Psoas muscle (tissue), 8 donors: ENCODE measurements around the gene SCAMP3. TPM values are rescaled to one million over a fixed set of nuclear protein-coding genes. Genes with fewer than 3 reads are reported as not detected.
"Not testable (repeated sequence)": the region's sequence is repeated elsewhere in the genome, so short reads cannot be mapped to it uniquely, and the experiment has no call there.

Experiments
- ATAC-seq, 4 donors: fragments of 200-7000 bp; cut with Tn5 transposase; one replicate each; pipeline ENCODE4 v1.9.1; 2020; ENCODE audit warnings: moderate library complexity in 3 of 4, mild to moderate bottlenecking in 2 of 4
- DNase-seq, 2 donors: peaks; one replicate each; pipeline ENCODE4 v3.0.0-alpha.2; 2020
- H3K27ac ChIP-seq: fragments of 200-600 bp; one replicate; pipeline ENCODE4 v1.8.0; 2022
- H3K27me3 ChIP-seq, 3 donors: fragments of 200-600 bp in 1 of 3; one replicate each; pipeline versions ENCODE4 v1.6.1 to v1.8.0; 2013 to 2022; ENCODE audit warnings: low read length in 2 of 3, mild to moderate bottlenecking in 2 of 3, moderate library complexity in 1 of 3; ENCODE audit not compliant: insufficient read depth in 3 of 3
- H3K36me3 ChIP-seq, 2 donors: fragments of 200-600 bp in 1 of 2; one replicate each; pipeline versions ENCODE4 v1.6.1 to v1.8.0; 2013 to 2022; ENCODE audit warnings: low read depth in 1 of 2, mild to moderate bottlenecking in 1 of 2, moderate library complexity in 1 of 2; ENCODE audit not compliant: insufficient read depth in 1 of 2
- H3K4me1 ChIP-seq: fragments of 200-600 bp; one replicate; pipeline ENCODE4 v1.8.0; 2022
- H3K4me3 ChIP-seq: fragments of 200-600 bp; one replicate; pipeline ENCODE4 v1.8.0; 2022; ENCODE audit warnings: mild to moderate bottlenecking
- H3K9me3 ChIP-seq: fragments of 200-600 bp; one replicate; pipeline ENCODE4 v1.8.0; 2022
- CTCF ChIP-seq: fragments of 200-600 bp; IDR thresholded peaks from one replicate; pipeline ENCODE4 v1.8.0; 2022; ENCODE audit warnings: antibody characterized with exemption
- WGBS, 3 donors: extraction: QIAGEN DNeasy Blood & Tissue Kit; methylation state at CpG; one replicate each; pipeline versions ENCODE4 v1.1.6 to v1.1.7; 2013; 5-methylcytosine and 5-hydroxymethylcytosine counted together
- intact Hi-C, 2 donors: fragments of 100-400 bp; cut with DNase I; formaldehyde crosslinking; loops; one replicate each; pipeline versions ENCODE4 v1.11.0 to v1.14.2; 2022
- polyA plus RNA-seq, 3 donors: library from polyadenylated mRNA; stranded (reverse); fragments of 200-250 nt; gene quantifications; one replicate each; pipeline ENCODE4 v1.2.3, GENCODE V29; 2013
- total RNA-seq, 4 donors: library from RNA; stranded (reverse); fragmentation: NEBNext Ultra II Directional in 2 of 4; extraction: Animal tissue kit (Norgen Biotek cat#: 25700) in 2 of 4; gene quantifications; one replicate each; pipeline versions ENCODE4 v1.2.1 to v1.2.4, GENCODE V29; 2021 to 2023
- donor health status: healthy with polysubstance abuse.
- donor health status: DM: no; HTN: no; CAD: no; lungs with moderate emphysema.
- donor health status: Bipolar disorder and iron deficiency.
- donor health status: healthy.
- donor health status: DM: yes; HTN: yes; CAD: no.
- donor health status: DM: no; HTN: no; CAD: no.
- donor health status: DM: no; HTN: no; CAD: no.
- donor health status: DM: yes; HTN: yes; CAD: no.

The SCAMP3 gene
- total and polyA plus RNA-seq, 7 donors = 49.5 to 159 (median 70.7) TPM

GRCh38 chr1:155295183-155295941 lies 33.2 kb upstream of the SCAMP3 start:
- H3K4me1 ChIP-seq = no peaks in the 10 kb centered on the region
- TF ChIP-seq CTCF = no peak
- no peaks in the 10 kb centered on the region for H3K36me3 ChIP-seq
- H3K9me3 ChIP-seq = no peaks in the 10 kb centered on the region
- peaks cover 0 to 23% (median 5%) of the 10 kb centered on the region in 3 donors for H3K27me3 ChIP-seq
- peak overlapping the region; percentile 8 for H3K4me3 ChIP-seq
- DNase-seq = no peak
- intact Hi-C loops = no loop called here
- no peak overlapping the region for H3K27ac ChIP-seq
- peak in 3 of 4 donors; percentile 16 to 34 (median 26) for ATAC-seq
- WGBS, 3 donors = 10 to 11% (median 11%) methylated on average over 41 to 47 of the region's 47 CpGs

DNA sequence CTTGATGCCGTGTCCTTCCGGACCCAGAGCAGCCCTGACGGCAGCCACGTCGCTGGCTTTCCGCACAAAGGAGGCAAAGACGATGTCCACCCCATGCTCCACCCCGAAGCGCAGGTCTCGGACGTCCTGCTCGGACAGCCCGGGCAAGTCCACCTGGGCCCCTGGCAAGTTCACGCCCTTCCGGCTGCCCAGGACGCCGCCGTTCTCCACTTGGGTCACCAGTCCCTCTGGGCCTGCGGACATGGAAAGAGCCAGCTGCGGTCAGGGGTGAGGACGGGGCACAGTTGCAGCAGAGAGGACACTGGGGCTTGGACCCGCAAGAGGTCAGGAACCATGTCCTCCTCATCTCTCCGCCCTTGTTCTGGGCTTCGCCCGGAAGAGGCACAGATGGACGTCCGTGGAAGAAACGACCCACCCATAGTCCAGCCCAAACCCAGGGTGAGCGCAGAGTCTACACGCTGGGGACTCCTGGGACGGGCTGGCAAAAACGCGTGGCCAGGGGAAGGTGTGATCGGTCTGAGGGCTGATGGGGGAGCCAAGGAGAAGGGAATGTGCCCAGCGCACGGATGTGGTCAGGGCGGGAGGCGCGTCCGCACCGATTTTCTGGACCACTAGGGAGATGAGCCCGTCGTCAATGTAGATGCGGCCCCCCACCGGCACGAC lies 32.5 kb upstream of the SCAMP3 start:
- H3K9me3 ChIP-seq = no peaks in the 10 kb centered on the region
- H3K27ac ChIP-seq = no peak overlapping the region
- H3K4me1 ChIP-seq = no peaks in the 10 kb centered on the region
- peaks cover 0 to 23% (median 5%) of the 10 kb centered on the region in 3 donors for H3K27me3 ChIP-seq
- intact Hi-C loops = no loop called here
- peak overlapping the region; percentile 8 for H3K4me3 ChIP-seq
- no peaks in the 10 kb centered on the region for H3K36me3 ChIP-seq
- WGBS, 3 donors = 33 to 34% (median 33%) methylated on average over 46 of the region's 46 CpGs
- ATAC-seq (peak in 1 of 4 donors; percentile 13), DNase-seq (no peak)
- TF ChIP-seq CTCF = no peak

GRCh38 chr1:155293086-155293749 lies 31.1 kb upstream of the SCAMP3 start:
- ATAC-seq = no peak
- H3K9me3 ChIP-seq = no peaks in the 10 kb centered on the region
- TF ChIP-seq CTCF = no peak
- H3K27me3 ChIP-seq = peaks cover 0 to 23% (median 5%) of the 10 kb centered on the region in 3 donors
- no peak overlapping the region for H3K4me3 ChIP-seq
- H3K36me3 ChIP-seq = no peaks in the 10 kb centered on the region
- H3K4me1 ChIP-seq = no peaks in the 10 kb centered on the region
- intact Hi-C loops = no loop called here
- WGBS, 3 donors = 78 to 80% (median 79%) methylated on average over 17 of the region's 17 CpGs
- no peak for DNase-seq
- no peak overlapping the region for H3K27ac ChIP-seq

DNA sequence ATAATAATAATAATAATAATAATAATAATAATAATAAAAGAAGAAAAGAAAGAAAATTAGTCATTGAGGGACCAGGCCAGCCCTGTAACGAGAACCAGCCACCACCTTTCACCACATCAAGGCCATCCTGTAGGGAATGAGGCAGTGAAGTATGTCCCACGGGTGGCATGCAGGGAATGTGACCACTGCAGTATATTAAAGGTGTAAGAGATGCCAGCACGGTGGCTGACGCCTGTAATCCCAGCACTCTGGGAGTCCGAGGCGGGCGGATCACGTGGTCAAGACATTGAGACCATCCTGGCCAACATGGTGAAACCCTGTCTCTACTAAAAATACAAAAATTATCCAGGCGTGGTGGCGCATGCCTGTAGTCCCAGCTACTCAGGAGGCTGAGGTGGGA lies 28.8 kb upstream of the SCAMP3 start:
- H3K4me3 ChIP-seq, ATAC-seq, H3K4me1 ChIP-seq, H3K27ac ChIP-seq, H3K36me3 ChIP-seq, DNase-seq, intact Hi-C loops, H3K9me3 ChIP-seq: not testable (repeated sequence)
- peaks cover 0 to 19% (median 5%) of the 10 kb centered on the region in 3 donors for H3K27me3 ChIP-seq
- 75 to 76% (median 75%) methylated on average over 10 of the region's 10 CpGs for WGBS, 3 donors

GRCh38 chr1:155287987-155288543 lies 25.9 kb upstream of the SCAMP3 start:
- intact Hi-C loops = no loop called here
- Histone ChIP-seq H3K4me1 (no peaks in the 10 kb centered on the region), H3K36me3 (no peaks in the 10 kb centered on the region), H3K27me3 (no peaks in the 10 kb centered on the region), H3K9me3 (no peaks in the 10 kb centered on the region), H3K27ac (no peak overlapping the region), H3K4me3 (no peak overlapping the region)
- TF ChIP-seq CTCF = no peak
- 86 to 93% (median 90%) methylated on average over 20 to 21 of the region's 21 CpGs for WGBS, 3 donors
- ATAC-seq = no peak
- no peak for DNase-seq
